GM21723 (cell line): ENCODE data around the gene SERTAD3.
A peak's percentile ranks its signal among the peaks of the same experiment; 100 is the strongest.

Source experiments
- ATAC-seq: cut with Tn5 transposase; IDR thresholded peaks from one replicate; pipeline ENCODE4 v1.9.1; 2021; ENCODE audit warnings: mild to moderate bottlenecking, moderate library complexity; ENCODE audit not compliant: unreplicated experiment

Gene SERTAD3

GRCh38 chr19:40425450-40426287, 18.5 kb downstream of the SERTAD3 start, which contains the start of gene SERTAD1:
SERTAD1 (minus strand) TSS chr19:40425992; CDS start chr19:40423546, 2,446 bp downstream.
- ATAC-seq, result peak; percentile 70

- peak; percentile 1 for ATAC-seq
These were observed 19.3 kb downstream of the SERTAD3 start for GRCh38 chr19:40424637-40425449.

GRCh38 chr19:40423938-40424337, 20.2 kb downstream of the SERTAD3 start:
- no peak for ATAC-seq

GRCh38 chr19:40422748-40423566, 21.2 kb downstream of the SERTAD3 start:
- no peak for ATAC-seq

- no peak for ATAC-seq
These were observed 22.0 kb downstream of the SERTAD3 start for GRCh38 chr19:40421993-40422747.

GRCh38 chr19:40420766-40421765, 23.1 kb downstream of the SERTAD3 start:
- ATAC-seq, result peak; percentile 43

GRCh38 chr19:40420451-40420765, 23.7 kb downstream of the SERTAD3 start:
- ATAC-seq, result no peak

GRCh38 chr19:40419780-40420179, 24.4 kb downstream of the SERTAD3 start:
- no peak for ATAC-seq

- no peak for ATAC-seq
These were observed 25.0 kb downstream of the SERTAD3 start for GRCh38 chr19:40419066-40419612.

- no peak for ATAC-seq
These were observed 26.1 kb downstream of the SERTAD3 start for GRCh38 chr19:40418040-40418439.

- ATAC-seq, result no peak
These were observed 26.5 kb downstream of the SERTAD3 start for GRCh38 chr19:40417643-40417981.

GRCh38 chr19:40416918-40417642, 27.1 kb downstream of the SERTAD3 start:
- ATAC-seq, result no peak

- no peak for ATAC-seq
These were observed 28.4 kb downstream of the SERTAD3 start for GRCh38 chr19:40415768-40416167.

- ATAC-seq, result no peak
These were observed 29.3 kb downstream of the SERTAD3 start for GRCh38 chr19:40414542-40415535.

GRCh38 chr19:40413291-40413845, 30.8 kb downstream of the SERTAD3 start, which contains the start of gene PRX:
PRX (minus strand) TSS chr19:40413378; CDS start chr19:40407932, 5,446 bp downstream.
- ATAC-seq, result no peak

- ATAC-seq, result no peak
These were observed 31.3 kb downstream of the SERTAD3 start for GRCh38 chr19:40412866-40413265.
